HepG2 (cell line): ENCODE measurements around the gene TMEM214. TPM values are rescaled to one million over a fixed set of nuclear protein-coding genes. Genes with fewer than 3 reads are reported as not detected.

Source experiments
- GABPB1 ChIP-seq: IDR thresholded peaks from 2 replicates; pipeline ENCODE4 v1.6.1; 2016; ENCODE audit warnings: mild to moderate bottlenecking, missing genetic modification reagents, moderate library complexity, missing compliant biosample characterization
- HNRNPUL1 ChIP-seq: fragments of 200-400 bp; formaldehyde crosslinking; IDR thresholded peaks from 2 replicates; pipeline ENCODE4 v1.6.1; 2017; ENCODE audit warnings: low read depth, mild to moderate bottlenecking, low read length, moderate library complexity
- HOXA3 ChIP-seq: sonication (generic); formaldehyde crosslinking; IDR thresholded peaks from 2 replicates; pipeline ENCODE4 v1.5.0; 2020; ENCODE audit warnings: missing genetic modification reagents
- MTA3 ChIP-seq: sonication (generic); formaldehyde crosslinking; IDR thresholded peaks from 2 replicates; pipeline ENCODE4 v1.4.0; 2020; ENCODE audit warnings: missing genetic modification reagents
- ONECUT2 ChIP-seq: sonication (generic); formaldehyde crosslinking; IDR thresholded peaks from 2 replicates; pipeline ENCODE4 v1.4.0; 2020; ENCODE audit warnings: missing genetic modification reagents
- PTBP1 ChIP-seq: fragments of 200-400 bp; formaldehyde crosslinking; IDR thresholded peaks from 2 replicates; pipeline ENCODE4 v1.6.1; 2018; ENCODE audit warnings: low read length, low read depth; ENCODE audit not compliant: poor library complexity, severe bottlenecking
- SMAD3 ChIP-seq: sonication (generic); formaldehyde crosslinking; IDR thresholded peaks from 2 replicates; pipeline ENCODE4 v1.4.0; 2020; ENCODE audit warnings: missing genetic modification reagents
- SNAPC2 ChIP-seq: sonication (generic); formaldehyde crosslinking; IDR thresholded peaks from 2 replicates; pipeline ENCODE4 v1.8.1; 2022; ENCODE audit warnings: mild to moderate bottlenecking, missing genetic modification reagents
- THAP8 ChIP-seq: sonication (generic); formaldehyde crosslinking; IDR thresholded peaks from 2 replicates; pipeline ENCODE4 v1.5.1; 2020; ENCODE audit warnings: missing genetic modification reagents, mild to moderate bottlenecking, borderline replicate concordance
- TMF1 ChIP-seq: sonication (generic); formaldehyde crosslinking; IDR thresholded peaks from 2 replicates; pipeline ENCODE4 v1.8.1; 2022; ENCODE audit warnings: low read depth, missing genetic modification reagents
- TRIM22 ChIP-seq: fragments of 450-650 bp; IDR thresholded peaks from 2 replicates; pipeline ENCODE4 v1.6.1; 2017
- ZBTB33 ChIP-seq: sonication (generic); formaldehyde crosslinking; IDR thresholded peaks from 2 replicates; pipeline ENCODE4 v1.4.0; 2020; ENCODE audit warnings: missing genetic modification reagents
- ZNF121 ChIP-seq: sonication (generic); formaldehyde crosslinking; IDR thresholded peaks from 2 replicates; pipeline ENCODE4 v1.5.0; 2020; ENCODE audit warnings: mild to moderate bottlenecking, missing genetic modification reagents
- ZNF431 ChIP-seq: sonication (generic); formaldehyde crosslinking; IDR thresholded peaks from 2 replicates; pipeline ENCODE4 v1.9.0; 2022; ENCODE audit warnings: missing genetic modification reagents, low read depth, mild to moderate bottlenecking, borderline replicate concordance
- ZNF619 ChIP-seq: sonication (generic); formaldehyde crosslinking; IDR thresholded peaks from 2 replicates; pipeline ENCODE4 v1.4.0; 2020; ENCODE audit warnings: mild to moderate bottlenecking, missing genetic modification reagents
- ZNF678 ChIP-seq: sonication (generic); formaldehyde crosslinking; IDR thresholded peaks from 2 replicates; pipeline ENCODE4 v1.4.0; 2020; ENCODE audit warnings: mild to moderate bottlenecking, missing genetic modification reagents
- ZNF891 ChIP-seq: sonication (generic); formaldehyde crosslinking; IDR thresholded peaks from 2 replicates; pipeline ENCODE4 v1.5.0; 2020; ENCODE audit warnings: mild to moderate bottlenecking, missing genetic modification reagents
- ZSCAN25 ChIP-seq: sonication (generic); formaldehyde crosslinking; IDR thresholded peaks from 2 replicates; pipeline ENCODE4 v1.8.0; 2022; ENCODE audit warnings: mild to moderate bottlenecking, missing genetic modification reagents
- polyA plus RNA-seq, 8 experiments: library from polyadenylated mRNA; depleted of rRNA in 3 of 8; stranded (reverse) in 7 of 8; unstranded in 1 of 8; fragments of >200 nt; fragmentation: Illumina TruSeq in 4 of 8; extraction: Trizol in 4 of 8; gene quantifications; 2 replicates each; pipeline versions ENCODE4 v1.2.1 to v1.2.3, GENCODE V29; 2011 to 2016; ENCODE audit warnings: low read depth in 4 of 8, missing spikeins in 1 of 8, mixed read lengths in 1 of 8; ENCODE audit not compliant: insufficient read depth in 1 of 8
- total RNA-seq, 5 experiments: library from RNA; depleted of rRNA; stranded (reverse); fragments of >200 nt; fragmentation: Illumina TruSeq; extraction: Trizol; gene quantifications; 2 replicates each; pipeline ENCODE4 v1.2.3, GENCODE V29; 2016; ENCODE audit warnings: low read depth in 1 of 5

The TMEM214 gene
- total and polyA plus RNA-seq, 2 of the 13 experiments (the other 11 are each of a cell fraction or from before 2014, with no cell fraction given) = 58.3 to 132 TPM

GRCh38 chr2:27049422-27050280 lies 16.9 kb downstream of the TMEM214 start (continued):
- TF ChIP-seq ZBTB33 (no peak), ZNF121 (CRISPR knock-in tag) (no peak), TRIM22 (no peak), HOXA3 (0 out of 2 replicates have a peak, but pooled peaks have one; percentile 5), ZNF891 (CRISPR knock-in tag) (peak; percentile 48; the same call in 1 of the 2 replicates), HNRNPUL1 (no peak), ZNF619 (CRISPR knock-in tag) (no peak), PTBP1 (peak; percentile 87), GABPB1 (CRISPR knock-in tag) (no peak; the same call in none of the 2 replicates), TMF1 (CRISPR knock-in tag) (peak; percentile 24; the same call in 1 of the 2 replicates), SMAD3 (CRISPR knock-in tag) (no peak), ZSCAN25 (CRISPR knock-in tag) (peak; percentile 63), ONECUT2 (CRISPR knock-in tag) (no peak), MTA3 (no peak), SNAPC2 (CRISPR knock-in tag) (no peak), ZNF431 (CRISPR knock-in tag) (0 out of 2 replicates have a peak, but pooled peaks have one; percentile 1), THAP8 (CRISPR knock-in tag) (0 out of 2 replicates have a peak, but pooled peaks have one; percentile 7), ZNF678 (CRISPR knock-in tag) (peak; percentile 47; the same call in 1 of the 2 replicates)
